WERI-Rb-1 (cell line): ENCODE measurements around the gene RNPEP.

ENCODE experiments used
- DNase-seq: peaks from one replicate; pipeline ENCODE4 v3.0.0-alpha.2; 2020
- H3K27ac ChIP-seq: fragments of 250-450 bp; sonication (Bioruptor Pico); 2 replicates; pipeline ENCODE4 v1.5.1; 2020; ENCODE audit warnings: mild to moderate bottlenecking, moderate library complexity
- H3K27me3 ChIP-seq: fragments of 250-450 bp; sonication (Bioruptor Pico); 2 replicates; pipeline ENCODE4 v1.5.1; 2021; ENCODE audit warnings: mild to moderate bottlenecking, low read depth, moderate library complexity; ENCODE audit not compliant: insufficient read depth, severe bottlenecking
- H3K36me3 ChIP-seq: fragments of 250-450 bp; sonication (Bioruptor Pico); 2 replicates; pipeline ENCODE4 v1.5.1; 2020; ENCODE audit warnings: mild to moderate bottlenecking, moderate library complexity
- H3K4me3 ChIP-seq: 2 replicates; pipeline ENCODE4 v1.5.1; 2011; ENCODE audit warnings: low read depth, mild to moderate bottlenecking, control low read depth, low read length
- H3K9me3 ChIP-seq: fragments of 250-450 bp; sonication (Bioruptor Pico); 2 replicates; pipeline ENCODE4 v1.5.1; 2021; ENCODE audit warnings: mild to moderate bottlenecking, moderate library complexity; ENCODE audit not compliant: severe bottlenecking
- CTCF ChIP-seq: IDR thresholded peaks from 2 replicates; pipeline ENCODE4 v1.5.1; 2011; ENCODE audit warnings: low read depth, mild to moderate bottlenecking, control low read depth, inconsistent platforms, low read length

Gene RNPEP

DNA sequence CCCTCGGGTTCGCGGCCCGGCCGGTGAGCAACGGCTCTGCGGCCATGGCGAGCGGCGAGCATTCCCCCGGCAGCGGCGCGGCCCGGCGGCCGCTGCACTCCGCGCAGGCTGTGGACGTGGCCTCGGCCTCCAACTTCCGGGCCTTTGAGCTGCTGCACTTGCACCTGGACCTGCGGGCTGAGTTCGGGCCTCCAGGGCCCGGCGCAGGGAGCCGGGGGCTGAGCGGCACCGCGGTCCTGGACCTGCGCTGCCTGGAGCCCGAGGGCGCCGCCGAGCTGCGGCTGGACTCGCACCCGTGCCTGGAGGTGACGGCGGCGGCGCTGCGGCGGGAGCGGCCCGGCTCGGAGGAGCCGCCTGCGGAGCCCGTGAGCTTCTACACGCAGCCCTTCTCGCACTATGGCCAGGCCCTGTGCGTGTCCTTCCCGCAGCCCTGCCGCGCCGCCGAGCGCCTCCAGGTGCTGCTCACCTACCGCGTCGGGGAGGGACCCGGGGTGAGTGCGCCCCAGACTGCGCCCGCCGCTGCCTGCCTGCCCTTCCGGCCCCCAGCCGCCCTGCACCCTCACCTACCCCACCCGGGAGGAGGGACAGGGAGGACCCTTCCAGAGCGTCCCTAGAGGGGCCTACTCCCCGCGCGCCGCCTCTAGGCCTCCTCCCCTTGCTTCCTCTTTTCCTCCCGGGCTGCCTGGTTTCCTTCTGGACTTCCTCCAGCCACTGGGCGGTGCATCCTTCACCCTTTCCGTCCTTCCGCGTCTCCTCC, at the start of gene RNPEP:
RNPEP (plus strand) TSS at position 26 of the 757 bp plus-strand sequence; CDS start at position 45, 19 bp downstream.
- Histone ChIP-seq H3K9me3 (peaks cover 4% of the 10 kb centered on the region), H3K27me3 (no peaks in the 10 kb centered on the region), H3K36me3 (peaks cover 37% of the 10 kb centered on the region), H3K4me3 (peak within 1 kb of the TSS; percentile 71), H3K27ac (peak within 1 kb of the TSS; percentile 91)
- TF ChIP-seq CTCF: peak; percentile 43
- peak; percentile 93 for DNase-seq

DNA sequence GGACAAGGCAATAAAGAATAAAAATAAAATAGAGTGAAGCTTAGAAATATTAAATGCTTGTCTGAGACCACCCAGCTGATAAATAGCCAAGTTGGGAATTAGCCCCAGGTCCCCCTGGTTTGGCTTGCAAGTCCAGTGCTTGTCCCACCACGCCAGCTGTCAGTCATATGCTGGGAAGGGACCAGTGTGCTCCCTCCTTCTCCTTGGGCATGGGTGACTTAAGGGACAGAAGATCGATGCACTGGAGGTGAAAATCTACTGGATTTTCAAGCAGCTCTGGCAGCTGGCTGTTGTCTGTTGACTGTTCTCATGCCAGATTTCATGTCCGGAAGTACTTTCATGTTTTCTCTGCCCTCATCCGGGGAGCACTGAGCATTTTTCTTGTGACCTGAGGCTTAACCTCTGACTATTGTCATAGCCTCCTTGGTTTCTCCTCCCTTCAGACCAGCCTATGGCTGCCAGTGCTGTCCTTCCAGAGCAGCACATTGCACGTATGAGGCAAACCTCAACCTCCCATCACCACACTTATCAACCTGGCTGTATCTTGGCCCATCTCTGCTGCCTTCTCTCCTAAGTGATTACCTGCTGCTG, 48.5 kb upstream of the RNPEP start:
- H3K9me3 ChIP-seq: no peaks in the 10 kb centered on the region
- DNase-seq: peak; percentile 74
- H3K36me3 ChIP-seq: peaks cover 8% of the 10 kb centered on the region; the same call in 1 of the 2 replicates
- TF ChIP-seq CTCF: no peak
- no peak overlapping the region for H3K4me3 ChIP-seq
- peak overlapping the region; percentile 3; the same call in 1 of the 2 replicates for H3K27ac ChIP-seq
- H3K27me3 ChIP-seq: no peaks in the 10 kb centered on the region

DNA sequence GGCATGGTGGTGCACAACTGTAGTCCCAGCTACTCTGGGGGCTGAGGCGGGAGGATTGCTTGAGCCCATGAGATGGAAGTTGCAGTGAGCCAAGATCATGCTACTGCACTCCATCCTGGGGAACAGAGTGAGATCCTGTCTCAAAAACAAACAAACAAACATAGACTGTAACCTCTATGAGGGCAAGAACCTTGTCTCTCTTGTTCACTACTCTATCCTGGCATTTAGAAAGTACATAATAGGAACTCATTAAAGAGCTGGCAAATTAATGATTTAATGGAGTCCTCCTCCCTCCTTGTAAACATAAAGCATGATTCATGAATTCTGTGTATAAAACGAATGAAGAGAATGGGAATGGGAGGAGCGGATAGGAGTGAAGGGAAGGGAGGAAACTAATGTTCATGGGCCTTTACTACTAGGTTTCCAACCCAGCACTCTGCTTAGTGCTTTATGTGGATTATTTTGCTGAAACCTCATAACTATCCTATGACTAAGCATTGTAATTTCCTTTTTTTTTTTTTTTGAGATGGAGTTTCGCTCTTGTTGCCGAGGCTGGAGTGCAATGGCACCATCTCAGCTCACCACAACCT, 44.7 kb upstream of the RNPEP start:
- H3K27me3 ChIP-seq: no peaks in the 10 kb centered on the region
- no peak for TF ChIP-seq CTCF
- H3K27ac ChIP-seq: peak overlapping the region; percentile 82

GRCh38 chr1:201938440-201939035, 43.9 kb upstream of the RNPEP start:
- no peak for TF ChIP-seq CTCF
- Histone ChIP-seq H3K9me3 (no peaks in the 10 kb centered on the region), H3K27me3 (no peaks in the 10 kb centered on the region), H3K4me3 (peak overlapping the region; percentile 27), H3K27ac (peak overlapping the region; percentile 82), H3K36me3 (no peaks in the 10 kb centered on the region)
- peak; percentile 95 for DNase-seq

More for the DNA sequence above, 44.7 kb upstream of the RNPEP start:
- no peak for DNase-seq
- Histone ChIP-seq H3K36me3 (no peaks in the 10 kb centered on the region), H3K9me3 (no peaks in the 10 kb centered on the region), H3K4me3 (no peak overlapping the region; the same call in 1 of the 2 replicates)

GRCh38 chr1:201939148-201939547, 43.3 kb upstream of the RNPEP start:
- DNase-seq: peak; percentile 90
- H3K4me3 ChIP-seq: peak overlapping the region; percentile 11
- no peaks in the 10 kb centered on the region for H3K27me3 ChIP-seq
- H3K36me3 ChIP-seq: no peaks in the 10 kb centered on the region
- TF ChIP-seq CTCF: no peak
- H3K27ac ChIP-seq: peak overlapping the region; percentile 82
- no peaks in the 10 kb centered on the region for H3K9me3 ChIP-seq
